K562 (cell line): ENCODE measurements around the gene IRAK3.

Experiments used
- CBFB ChIP-seq: sonication (generic); formaldehyde crosslinking; IDR thresholded peaks from 2 replicates; pipeline ENCODE4 v1.4.0; 2020; ENCODE audit warnings: mild to moderate bottlenecking, missing genetic modification reagents
- CTCF ChIP-seq, 3 experiments: IDR thresholded peaks in 2 of 3; conservative IDR thresholded peaks in 1 of 3; 2 replicates each; pipeline ENCODE4 v1.5.1; 2011 to 2012; ENCODE audit warnings: low read length in 3 of 3, mild to moderate bottlenecking in 3 of 3, control low read depth in 2 of 3, improper control_type of control experiment in 1 of 3, inconsistent platforms in 1 of 3, low read depth in 1 of 3, mixed read lengths in 1 of 3, moderate library complexity in 1 of 3; ENCODE audit not compliant: insufficient read depth in 2 of 3
- JUN ChIP-seq, 2 experiments: sonication (generic) in 1 of 2; formaldehyde crosslinking in 1 of 2; IDR thresholded peaks; 2 replicates each; pipeline versions ENCODE4 v1.6.1 to v1.8.0; 2012 to 2022; ENCODE audit warnings: borderline replicate concordance in 2 of 2, mild to moderate bottlenecking in 2 of 2, improper control_type of control experiment in 1 of 2, low read depth in 1 of 2, low read length in 1 of 2, missing genetic modification reagents in 1 of 2
- NR2C1 ChIP-seq, 2 experiments: fragments of 450-650 bp; IDR thresholded peaks; 2 replicates each; pipeline ENCODE4 v1.6.1; 2017; ENCODE audit warnings: mild to moderate bottlenecking in 2 of 2, antibody characterized with exemption in 1 of 2, inconsistent platforms in 1 of 2, missing compliant biosample characterization in 1 of 2, missing genetic modification characterization in 1 of 2
- NR2C2 ChIP-seq, 2 experiments: fragments of 200-800 bp in 1 of 2; sonication (Bioruptor generic) in 1 of 2; sonication (generic) in 1 of 2; formaldehyde crosslinking in 1 of 2; IDR thresholded peaks; 2 replicates each; pipeline versions ENCODE4 v1.6.1 to v1.8.0; 2016 to 2022; ENCODE audit warnings: mild to moderate bottlenecking in 1 of 2, missing compliant biosample characterization in 1 of 2, missing genetic modification characterization in 1 of 2, missing genetic modification reagents in 1 of 2
- SAFB2 ChIP-seq: fragments of 200-400 bp; formaldehyde crosslinking; IDR thresholded peaks from 2 replicates; pipeline ENCODE4 v1.6.1; 2018; ENCODE audit warnings: borderline replicate concordance, low read length, low read depth, moderate library complexity; ENCODE audit not compliant: severe bottlenecking
- SIN3A ChIP-seq, 2 experiments: fragments of 150-350 bp in 1 of 2; IDR thresholded peaks; 2 replicates each; pipeline ENCODE4 v1.6.1; 2011 to 2016; ENCODE audit warnings: borderline replicate concordance in 2 of 2, low read depth in 2 of 2, low read length in 2 of 2, mild to moderate bottlenecking in 2 of 2, moderate library complexity in 2 of 2; ENCODE audit not compliant: control insufficient read depth in 1 of 2
- SPI1 ChIP-seq: IDR thresholded peaks from 2 replicates; pipeline ENCODE4 v1.6.1; 2011; ENCODE audit warnings: low read depth, low read length, control low read depth, borderline replicate concordance
- TF ChIP-seq, protein P1 (sequence below): sonication (generic); formaldehyde crosslinking; IDR thresholded peaks from 2 replicates; pipeline ENCODE4 v1.8.1; 2023; ENCODE audit warnings: mild to moderate bottlenecking, missing genetic modification reagents

GRCh38 chr12:66297080-66297479, 108.1 kb downstream of the IRAK3 start:
- no peak for TF ChIP-seq CBFB
- no peak for TF ChIP-seq SIN3A (IDR thresholded peaks at IDR 0.05; ENCODE audit: borderline replicate concordance in 2 of 2, control insufficient read depth in 1 of 2, low read depth in 2 of 2, low read length in 2 of 2)
- TF ChIP-seq CTCF (IDR thresholded peaks at IDR 0.05 in 2 of 3, conservative IDR thresholded peaks at IDR 0.05 in 1 of 3; ENCODE audit: insufficient read depth in 2 of 3, low read depth in 1 of 3, low read length in 3 of 3) = no peak
- no peak for TF ChIP-seq NR2C2 (CRISPR knock-in tag; IDR thresholded peaks at IDR 0.05)
- no peak for TF ChIP-seq NR2C2 (tag; IDR thresholded peaks at IDR 0.05)
- TF ChIP-seq, protein P1, sequence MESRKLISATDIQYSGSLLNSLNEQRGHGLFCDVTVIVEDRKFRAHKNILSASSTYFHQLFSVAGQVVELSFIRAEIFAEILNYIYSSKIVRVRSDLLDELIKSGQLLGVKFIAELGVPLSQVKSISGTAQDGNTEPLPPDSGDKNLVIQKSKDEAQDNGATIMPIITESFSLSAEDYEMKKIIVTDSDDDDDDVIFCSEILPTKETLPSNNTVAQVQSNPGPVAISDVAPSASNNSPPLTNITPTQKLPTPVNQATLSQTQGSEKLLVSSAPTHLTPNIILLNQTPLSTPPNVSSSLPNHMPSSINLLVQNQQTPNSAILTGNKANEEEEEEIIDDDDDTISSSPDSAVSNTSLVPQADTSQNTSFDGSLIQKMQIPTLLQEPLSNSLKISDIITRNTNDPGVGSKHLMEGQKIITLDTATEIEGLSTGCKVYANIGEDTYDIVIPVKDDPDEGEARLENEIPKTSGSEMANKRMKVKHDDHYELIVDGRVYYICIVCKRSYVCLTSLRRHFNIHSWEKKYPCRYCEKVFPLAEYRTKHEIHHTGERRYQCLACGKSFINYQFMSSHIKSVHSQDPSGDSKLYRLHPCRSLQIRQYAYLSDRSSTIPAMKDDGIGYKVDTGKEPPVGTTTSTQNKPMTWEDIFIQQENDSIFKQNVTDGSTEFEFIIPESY = no peak
- no peak for TF ChIP-seq NR2C1 (IDR thresholded peaks at IDR 0.05)
- TF ChIP-seq NR2C1 (tag; IDR thresholded peaks at IDR 0.05) = no peak
- TF ChIP-seq JUN (IDR thresholded peaks at IDR 0.05; ENCODE audit: borderline replicate concordance, low read depth, low read length) = no peak
- TF ChIP-seq JUN (CRISPR knock-in tag; IDR thresholded peaks at IDR 0.05; ENCODE audit: borderline replicate concordance) = no peak
- no peak for TF ChIP-seq SPI1
- TF ChIP-seq SAFB2 = no peak
